Natural killer cell (primary cell): ENCODE results near the gene ATOX1. TPM values are rescaled to one million over a fixed set of nuclear protein-coding genes. Genes with fewer than 3 reads are reported as not detected.

ENCODE experiments used
- ATAC-seq, 3 donors: fragments of 150-1000 bp in 2 of 3; fragments of 200-7000 bp in 1 of 3; cut with Tn5 transposase; 1 replicate in 1 of 3; 2 replicates in 2 of 3; pipeline ENCODE4 v1.10.0; 2021; ENCODE audit warnings: mild to moderate bottlenecking in 2 of 3, moderate library complexity in 2 of 3
- DNase-seq, 2 donors: peaks; one replicate each; pipeline versions ENCODE4 v3.0.0 to v3.0.0-alpha.2; 2013 to 2021; ENCODE audit warnings: mixed read lengths in 1 of 2
- H3K27ac ChIP-seq: one replicate; pipeline ENCODE4 v1.5.1; 2013; ENCODE audit warnings: mild to moderate bottlenecking, low read length
- H3K27me3 ChIP-seq: one replicate; pipeline ENCODE4 v1.6.1; 2013; ENCODE audit warnings: low read length; ENCODE audit not compliant: control insufficient read depth, insufficient read depth
- H3K36me3 ChIP-seq: one replicate; pipeline ENCODE4 v1.6.1; 2013; ENCODE audit warnings: low read length; ENCODE audit not compliant: control insufficient read depth, insufficient read depth
- H3K4me1 ChIP-seq: one replicate; pipeline ENCODE4 v1.6.1; 2013; ENCODE audit warnings: low read length; ENCODE audit not compliant: control insufficient read depth, insufficient read depth
- H3K4me3 ChIP-seq: one replicate; pipeline ENCODE4 v1.5.1; 2013; ENCODE audit warnings: low read length
- H3K9me3 ChIP-seq: one replicate; pipeline ENCODE4 v1.6.1; 2013; ENCODE audit warnings: low read length; ENCODE audit not compliant: control insufficient read depth, insufficient read depth
- H3K27ac Mint-ChIP-seq, 2 donors: one replicate each; pipeline ENCODE4 v1.8.0; 2022; ENCODE audit warnings: mild to moderate bottlenecking in 2 of 2, mixed read lengths in 2 of 2, moderate library complexity in 1 of 2
- H3K27me3 Mint-ChIP-seq, 2 donors: one replicate each; pipeline ENCODE4 v1.8.0; 2022; ENCODE audit warnings: low read depth in 2 of 2, mixed read lengths in 2 of 2
- H3K36me3 Mint-ChIP-seq: one replicate; pipeline ENCODE4 v1.8.0; 2022; ENCODE audit warnings: mixed read lengths
- H3K4me1 Mint-ChIP-seq, 2 donors: one replicate each; pipeline ENCODE4 v1.8.0; 2022; ENCODE audit warnings: mixed read lengths in 2 of 2
- H3K4me3 Mint-ChIP-seq: one replicate; pipeline ENCODE4 v1.8.0; 2022; ENCODE audit warnings: mild to moderate bottlenecking, moderate library complexity, mixed read lengths
- H3K9me3 Mint-ChIP-seq, 2 donors: one replicate each; pipeline ENCODE4 v1.8.0; 2022; ENCODE audit warnings: mixed read lengths in 2 of 2
- CTCF ChIP-seq: fragments of 200-600 bp; IDR thresholded peaks from one replicate; pipeline ENCODE4 v1.8.0; 2022; ENCODE audit warnings: antibody characterized with exemption
- WGBS: methylation state at CpG from one replicate; pipeline ENCODE4 v1.1.7; 2013; ENCODE audit warnings: missing lambda C conversion rate; ENCODE audit not compliant: insufficient coverage; 5-methylcytosine and 5-hydroxymethylcytosine counted together
- intact Hi-C: fragments of 100-400 bp; cut with micrococcal nuclease; formaldehyde crosslinking; loops from one replicate; pipeline ENCODE4 v1.14.2; 2022
- total RNA-seq, 4 donors: library from RNA; stranded (reverse); fragments of 120-200 nt in 1 of 4; gene quantifications; one replicate each; pipeline versions ENCODE4 v1.2.3 to v1.2.4, GENCODE V29; 2013 to 2022

The ATOX1 gene
- total RNA-seq, 3 donors from 2014 or later (not counting 1 experiment from before 2014, with no cell fraction given) = 41.5 to 46.4 (median 46.2) TPM

GRCh38 chr5:151781201-151781600 is 22.8 kb upstream of the ATOX1 start:
- Mint-ChIP-seq H3K4me3 (no peak overlapping the region), H3K27ac (peak overlapping the region; percentile 44 to 74), H3K4me1 (peaks cover 60 to 81% of the 10 kb centered on the region in 2 donors), H3K9me3 (no peaks in the 10 kb centered on the region), H3K36me3 (peaks cover 9% of the 10 kb centered on the region), H3K27me3 (no peaks in the 10 kb centered on the region)
- Histone ChIP-seq H3K4me3 (no peak overlapping the region), H3K27me3 (no peaks in the 10 kb centered on the region), H3K9me3 (no peaks in the 10 kb centered on the region), H3K27ac (no peak overlapping the region), H3K36me3 (peaks cover 3% of the 10 kb centered on the region), H3K4me1 (peaks cover 18% of the 10 kb centered on the region)
- ATAC-seq (no peak), DNase-seq (no peak)
- intact Hi-C loops = no loop called here
- no peak for TF ChIP-seq CTCF
- no CpG with 5 or more reads among the region's 1 CpG for WGBS

DNA sequence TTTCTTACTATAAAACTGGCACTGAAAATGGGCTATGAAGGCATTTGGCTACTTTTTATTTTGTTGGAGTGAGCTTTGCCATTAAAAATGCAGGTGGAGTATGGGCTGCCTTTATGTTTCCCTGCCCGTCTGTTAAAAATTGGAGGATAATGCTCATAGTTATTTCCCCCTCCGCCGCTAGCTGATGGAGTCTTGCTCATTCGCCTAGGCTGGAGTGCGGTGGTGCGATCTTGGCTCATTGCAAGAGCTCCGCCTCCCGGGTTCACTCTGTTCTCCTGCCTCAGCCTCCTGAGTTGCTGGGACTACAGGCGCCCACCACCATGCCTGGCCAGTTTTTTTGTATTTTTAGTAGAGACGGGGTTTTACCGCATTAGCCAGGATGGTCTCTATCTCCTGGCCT is 21.9 kb upstream of the ATOX1 start:
- peaks cover 3% of the 10 kb centered on the region for H3K36me3 ChIP-seq
- ATAC-seq (no peak), DNase-seq (no peak)
- H3K4me3 ChIP-seq = no peak overlapping the region
- no peak overlapping the region for H3K27ac ChIP-seq
- peaks cover 18% of the 10 kb centered on the region for H3K4me1 ChIP-seq
- H3K27ac Mint-ChIP-seq = no peak overlapping the region
- WGBS = 93% methylated on average over 11 of the region's 11 CpGs
- no peaks in the 10 kb centered on the region for H3K27me3 Mint-ChIP-seq
- intact Hi-C loops = no loop called here
- H3K36me3 Mint-ChIP-seq = peaks cover 9% of the 10 kb centered on the region
- H3K4me3 Mint-ChIP-seq = no peak overlapping the region
- TF ChIP-seq CTCF = no peak
- no peaks in the 10 kb centered on the region for H3K27me3 ChIP-seq
- H3K9me3 Mint-ChIP-seq = no peaks in the 10 kb centered on the region
- peaks cover 60 to 81% of the 10 kb centered on the region in 2 donors for H3K4me1 Mint-ChIP-seq
- no peaks in the 10 kb centered on the region for H3K9me3 ChIP-seq

DNA sequence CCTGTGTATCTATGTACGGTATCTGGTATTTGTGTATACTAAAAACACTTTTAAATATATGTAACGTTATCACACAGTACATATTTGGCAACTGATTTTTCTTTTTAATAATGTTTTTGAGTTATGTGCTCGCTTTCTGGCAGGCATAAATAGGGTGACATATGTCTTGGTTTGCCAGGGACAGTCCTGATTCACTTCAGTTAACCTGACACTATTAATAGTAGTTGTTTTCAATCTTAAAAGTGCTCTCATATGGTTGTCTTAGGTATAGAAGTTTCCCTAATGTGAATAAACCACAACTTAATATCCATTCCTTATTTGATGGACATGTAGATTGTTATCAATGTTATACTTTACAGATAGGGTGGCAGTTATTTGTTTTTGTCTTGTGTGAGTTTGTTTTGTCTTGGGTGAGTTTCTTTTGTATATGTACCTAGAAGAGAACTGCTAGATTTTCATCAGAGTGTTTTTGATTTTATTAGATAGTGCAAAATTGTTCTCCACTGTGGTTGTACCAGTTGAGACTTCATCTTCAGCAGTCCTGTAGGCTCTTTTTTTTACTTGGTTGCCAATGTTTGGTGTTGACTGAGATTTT is 21.2 kb upstream of the ATOX1 start:
- H3K4me3 Mint-ChIP-seq = no peak overlapping the region
- no peak overlapping the region for H3K27ac ChIP-seq
- no peaks in the 10 kb centered on the region for H3K9me3 Mint-ChIP-seq
- WGBS = 100% methylated on average over 1 of the region's 3 CpGs
- H3K27ac Mint-ChIP-seq = peak overlapping the region; percentile 35 to 68
- no peaks in the 10 kb centered on the region for H3K9me3 ChIP-seq
- peaks cover 62 to 81% of the 10 kb centered on the region in 2 donors for H3K4me1 Mint-ChIP-seq
- intact Hi-C loops = loop anchor here (10.0 kb wide), 2 partner anchors 525 to 1335 kb away; partner anchors contain the start of genes GM2A and RPS14
- no peaks in the 10 kb centered on the region for H3K27me3 ChIP-seq
- DNase-seq = no peak
- ATAC-seq = no peak
- H3K4me3 ChIP-seq = no peak overlapping the region
- H3K36me3 ChIP-seq = peaks cover 3% of the 10 kb centered on the region
- no peaks in the 10 kb centered on the region for H3K27me3 Mint-ChIP-seq
- TF ChIP-seq CTCF = no peak
- H3K4me1 ChIP-seq = peaks cover 18% of the 10 kb centered on the region
- peaks cover 9% of the 10 kb centered on the region for H3K36me3 Mint-ChIP-seq
